ENCODE measurements around the gene MCRS1.
"Not testable (repeated sequence)": the region's sequence is repeated elsewhere in the genome, so short reads cannot be mapped to it uniquely, and the experiment has no call there.

MCRS1 gene

DNA sequence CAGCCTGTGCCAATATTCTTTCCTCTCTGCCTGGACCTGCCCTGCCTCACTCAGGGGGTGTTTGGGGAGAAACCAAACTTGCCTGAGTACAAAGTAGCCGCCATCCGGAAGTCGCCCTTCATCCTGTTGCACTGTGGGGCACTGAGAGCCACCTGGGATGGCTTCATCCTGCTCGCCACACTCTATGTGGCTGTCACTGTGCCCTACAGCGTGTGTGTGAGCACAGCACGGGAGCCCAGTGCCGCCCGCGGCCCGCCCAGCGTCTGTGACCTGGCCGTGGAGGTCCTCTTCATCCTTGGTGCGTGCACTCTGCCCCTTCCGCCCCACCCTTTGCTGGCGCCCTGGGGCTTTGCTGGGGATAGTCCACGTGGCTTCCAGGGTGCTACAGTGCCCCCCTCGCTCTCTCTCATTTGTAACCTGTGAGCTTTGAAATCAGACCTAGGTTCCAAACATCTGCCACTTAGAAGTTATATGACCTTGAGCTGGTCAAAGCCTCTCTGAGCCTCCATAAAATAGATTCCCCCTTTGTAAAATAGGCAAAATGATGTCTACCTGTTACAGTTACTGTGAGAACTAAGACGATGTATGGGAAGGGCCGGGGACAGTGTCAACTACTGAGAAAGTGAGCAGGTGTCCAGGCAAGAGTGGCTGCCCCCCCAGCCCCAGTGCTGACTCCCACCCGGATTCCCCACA is 24.6 kb downstream of the MCRS1 start:
- DNase-seq (ENCODE audit: extremely low spot score, insufficient read length, low read depth) (no peak), FAIRE-seq (no peak)

DNA sequence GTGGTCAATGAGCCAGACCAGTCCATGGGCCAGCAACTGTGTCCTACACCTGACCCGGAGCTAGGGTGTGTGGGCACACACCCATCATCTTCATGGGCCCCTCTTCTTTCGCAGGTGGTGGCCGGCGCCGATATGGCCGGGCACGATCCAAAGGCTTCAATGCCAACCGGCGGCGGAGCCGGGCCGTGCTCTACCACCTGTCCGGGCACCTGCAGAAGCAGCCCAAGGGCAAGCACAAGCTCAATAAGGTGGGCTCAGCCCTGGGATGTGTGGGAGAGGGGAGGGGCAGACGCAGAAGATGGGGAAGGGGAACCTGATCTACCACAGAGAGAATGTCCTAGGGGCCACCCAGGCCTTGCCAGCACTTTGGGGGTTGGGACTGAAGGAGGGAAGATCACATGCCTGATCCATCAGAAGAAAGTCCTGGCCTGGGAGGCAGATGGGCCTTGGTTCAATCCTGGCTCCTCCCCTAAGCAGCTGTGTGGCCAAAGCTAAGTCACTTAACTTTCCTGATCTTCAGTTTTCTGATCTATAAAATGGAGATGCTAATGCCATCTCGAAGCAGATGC is 25.3 kb downstream of the MCRS1 start:
- FAIRE-seq = no peak
- DNase-seq (ENCODE audit: extremely low spot score, insufficient read length, low read depth) = no peak

DNA sequence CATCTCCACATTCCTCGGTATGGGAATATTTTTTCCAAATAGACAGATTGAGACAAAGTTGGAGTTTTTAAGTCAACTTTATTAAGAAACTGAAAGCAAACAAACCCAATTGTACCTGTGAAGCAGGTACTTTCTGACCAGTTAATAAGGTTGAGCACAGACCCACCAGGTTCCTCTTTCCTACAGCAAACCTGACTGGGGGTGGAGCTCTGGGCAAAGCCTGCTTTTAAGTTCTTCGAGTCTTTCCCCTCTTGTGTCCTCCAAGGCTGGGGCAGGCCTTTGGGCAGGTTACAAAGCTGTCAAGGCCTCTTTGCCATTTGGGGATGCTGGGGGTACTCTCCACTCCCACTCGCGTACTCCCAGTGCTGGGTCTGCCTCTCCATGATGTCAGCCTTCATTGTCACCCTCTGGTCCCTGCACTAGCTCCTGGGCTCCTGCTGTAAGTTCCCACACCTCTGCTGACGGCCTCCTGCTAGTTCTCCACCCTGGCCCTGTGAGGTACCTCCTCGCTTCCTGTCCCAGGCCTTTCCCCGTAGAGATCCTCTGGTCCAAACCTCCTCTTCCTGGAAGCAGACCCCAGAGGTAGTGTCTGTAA is 25.9 kb downstream of the MCRS1 start:
- DNase-seq (ENCODE audit: extremely low spot score, insufficient read length, low read depth) = no peak
- no peak for FAIRE-seq

DNA sequence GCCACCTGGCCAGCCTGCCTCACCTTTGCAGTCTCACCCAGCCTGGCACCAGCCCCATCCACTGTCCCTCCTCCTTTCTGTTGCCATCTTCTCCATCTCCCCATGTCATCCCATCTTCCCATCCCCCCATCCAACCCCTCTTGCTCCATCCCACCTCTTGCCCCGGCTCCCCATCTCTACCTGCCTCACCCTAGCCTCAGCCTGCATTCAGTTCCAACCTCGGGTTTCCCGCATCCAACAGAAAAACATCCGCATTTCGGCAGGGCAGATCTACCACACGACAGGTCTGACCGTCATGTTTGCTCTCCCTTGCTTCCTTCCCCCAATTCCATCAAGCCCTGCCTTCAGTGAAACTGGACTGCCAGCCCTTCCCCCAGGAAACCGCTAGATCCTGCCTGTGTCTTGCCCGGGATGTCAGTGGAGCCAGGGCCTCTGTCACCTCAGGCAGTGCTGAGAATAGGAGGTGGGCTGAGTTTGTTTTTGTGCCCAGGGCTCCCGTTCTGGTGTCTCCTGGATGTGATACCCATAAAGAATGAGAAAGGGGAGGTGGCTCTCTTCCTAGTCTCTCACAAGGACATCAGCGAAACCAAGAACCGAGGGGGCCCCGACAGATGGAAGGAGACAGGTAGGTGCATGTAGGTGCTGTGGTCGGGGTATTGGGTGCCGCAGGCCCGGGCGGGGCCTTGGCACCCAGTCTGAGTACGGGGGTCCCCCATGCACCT is 26.6 kb downstream of the MCRS1 start:
- FAIRE-seq = no peak

DNA sequence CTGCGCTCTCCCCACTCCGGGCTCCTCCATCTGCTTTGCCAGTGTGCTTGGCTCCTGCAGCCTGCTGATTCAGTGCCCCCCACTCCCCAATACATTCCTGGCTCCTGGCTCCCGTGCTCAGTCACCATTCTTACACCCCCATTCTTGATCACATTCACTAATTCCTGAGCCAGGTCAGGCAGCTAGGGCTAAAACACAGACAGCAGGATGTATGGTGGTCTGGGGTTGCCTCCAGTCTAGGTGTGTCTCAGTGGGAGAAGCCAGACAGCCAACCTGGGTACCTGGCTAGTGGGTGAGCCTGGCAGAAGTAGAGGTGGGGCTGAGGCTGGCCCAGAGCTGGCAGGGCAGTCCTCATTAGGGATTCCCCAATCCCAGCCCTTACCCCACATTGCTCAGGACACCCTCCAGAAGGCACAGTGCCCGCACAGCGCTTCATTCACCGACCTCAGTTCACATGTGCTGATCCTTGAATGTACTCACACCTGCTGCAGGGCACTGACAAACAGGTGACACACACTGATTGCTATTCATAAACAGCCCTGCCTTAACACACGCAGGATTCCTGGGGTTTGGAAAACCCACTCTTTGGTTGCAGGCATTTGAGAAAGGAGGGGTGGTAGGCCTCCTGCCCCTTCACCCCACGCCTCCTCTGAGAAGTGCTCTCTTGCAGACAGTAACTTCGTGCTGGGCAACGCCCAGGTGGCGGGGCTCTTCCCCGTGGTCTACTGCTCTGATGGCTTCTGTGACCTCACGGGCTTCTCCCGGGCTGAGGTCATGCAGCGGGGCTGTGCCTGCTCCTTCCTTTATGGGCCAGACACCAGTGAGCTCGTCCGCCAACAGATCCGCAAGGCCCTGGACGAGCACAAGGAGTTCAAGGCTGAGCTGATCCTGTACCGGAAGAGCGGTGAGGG is 27.5 kb downstream of the MCRS1 start:
- no peak for FAIRE-seq

More for the DNA sequence above, 26.6 kb downstream of the MCRS1 start:
- no peak for DNase-seq (ENCODE audit: extremely low spot score, insufficient read length, low read depth)

GRCh38 chr12:49539406-49540228 is 28.3 kb downstream of the MCRS1 start:
- no peak for DNase-seq (ENCODE audit: extremely low spot score, insufficient read length, low read depth)
- no peak for FAIRE-seq

More for the DNA sequence above, 27.5 kb downstream of the MCRS1 start:
- no peak for DNase-seq (ENCODE audit: extremely low spot score, insufficient read length, low read depth)

GRCh38 chr12:49538510-49539403 is 29.2 kb downstream of the MCRS1 start, which contains the start of gene KCNH3:
Gene KCNH3 (plus strand): TSS chr12:49539030. CDS start chr12:49539417, 387 bp downstream.
- FAIRE-seq (peak; percentile 42), DNase-seq (ENCODE audit: extremely low spot score, insufficient read length, low read depth) (peak; percentile 87)

GRCh38 chr12:49537752-49538509 is 30.0 kb downstream of the MCRS1 start:
- no peak for FAIRE-seq
- no peak for DNase-seq (ENCODE audit: extremely low spot score, insufficient read length, low read depth)

DNA sequence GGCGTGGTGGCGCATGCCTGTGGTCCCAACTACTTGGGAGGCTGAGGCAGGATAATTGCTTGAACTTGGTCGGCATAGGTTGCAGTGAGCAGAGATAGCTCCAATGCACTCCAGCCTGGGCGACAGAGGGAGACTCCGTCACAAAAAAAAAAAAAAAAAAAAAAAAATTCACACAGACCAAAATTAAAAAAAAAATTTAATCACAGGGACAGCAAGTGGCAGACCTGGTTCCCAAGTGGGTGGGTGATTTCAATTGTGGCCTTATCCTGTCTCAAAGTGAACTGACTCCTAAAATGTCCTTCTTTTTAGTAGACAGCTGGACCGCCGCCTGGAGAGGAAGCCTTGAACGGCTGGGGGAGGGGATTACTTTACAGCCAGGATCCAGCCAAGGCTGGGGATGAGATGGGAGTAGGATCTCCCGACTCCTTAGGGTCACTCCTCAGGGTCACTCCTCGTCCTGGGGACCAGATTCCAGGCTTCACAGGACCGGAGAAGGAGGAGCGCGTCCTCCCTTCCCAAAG is 30.7 kb downstream of the MCRS1 start:
- FAIRE-seq (no peak), DNase-seq (ENCODE audit: extremely low spot score, insufficient read length, low read depth) (no peak)

DNA sequence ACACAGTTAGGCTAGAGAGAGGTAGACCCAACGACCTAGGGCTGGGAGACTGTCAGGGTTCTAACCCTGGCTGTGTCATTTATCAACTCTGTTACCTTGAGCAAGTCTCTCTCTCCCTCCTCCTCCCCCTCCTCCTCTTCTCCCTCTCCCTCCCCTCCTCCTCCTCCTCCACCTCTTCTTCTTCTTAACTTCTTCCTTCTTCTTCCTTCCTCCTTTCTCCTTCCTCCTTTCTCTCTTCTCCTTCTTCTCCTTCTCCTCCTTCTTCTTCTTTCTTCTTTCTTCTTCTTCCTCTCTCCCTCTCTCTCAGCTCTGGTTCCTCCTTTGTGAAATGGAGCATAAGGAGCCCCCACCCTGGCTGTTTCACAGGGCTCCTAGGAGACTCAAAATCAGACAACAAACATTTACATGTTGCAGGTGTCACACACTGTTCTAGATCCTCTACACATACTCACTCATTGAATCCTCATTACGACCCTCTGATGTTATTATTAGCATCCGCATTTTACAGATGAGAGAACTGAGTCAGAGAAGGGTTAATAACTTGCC is 31.3 kb downstream of the MCRS1 start:
- no peak for DNase-seq (ENCODE audit: extremely low spot score, insufficient read length, low read depth)
- FAIRE-seq = no peak

DNA sequence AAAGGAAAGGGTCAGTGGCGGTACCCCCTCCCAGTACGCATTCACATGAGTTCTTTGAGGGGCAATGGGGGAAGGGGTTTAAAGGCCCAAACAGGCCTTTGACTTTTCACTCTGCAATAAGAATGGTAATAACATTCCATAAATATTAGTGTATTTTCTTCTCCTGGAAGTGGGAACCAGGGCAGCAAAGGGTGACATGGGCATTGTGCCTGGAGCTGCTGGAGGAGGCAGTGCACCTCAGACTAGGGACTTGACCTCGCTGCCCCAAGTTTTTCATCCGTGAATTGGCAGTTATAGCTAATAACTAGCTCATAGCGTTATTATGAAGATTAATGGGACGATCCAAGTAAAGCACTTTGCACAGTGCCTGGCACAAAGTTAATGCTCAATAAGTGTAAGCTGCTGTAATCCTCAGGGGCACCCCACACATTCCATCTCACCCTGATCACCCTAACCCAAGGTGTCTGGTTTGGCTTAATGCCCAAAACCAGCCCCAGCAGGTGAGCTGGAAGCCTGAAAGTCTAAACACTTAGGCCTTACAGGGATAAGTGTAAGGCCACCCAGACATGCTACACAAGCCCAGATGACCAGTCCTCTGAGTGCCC is 31.9 kb downstream of the MCRS1 start:
- DNase-seq (ENCODE audit: extremely low spot score, insufficient read length, low read depth) (no peak), FAIRE-seq (no peak)

DNA sequence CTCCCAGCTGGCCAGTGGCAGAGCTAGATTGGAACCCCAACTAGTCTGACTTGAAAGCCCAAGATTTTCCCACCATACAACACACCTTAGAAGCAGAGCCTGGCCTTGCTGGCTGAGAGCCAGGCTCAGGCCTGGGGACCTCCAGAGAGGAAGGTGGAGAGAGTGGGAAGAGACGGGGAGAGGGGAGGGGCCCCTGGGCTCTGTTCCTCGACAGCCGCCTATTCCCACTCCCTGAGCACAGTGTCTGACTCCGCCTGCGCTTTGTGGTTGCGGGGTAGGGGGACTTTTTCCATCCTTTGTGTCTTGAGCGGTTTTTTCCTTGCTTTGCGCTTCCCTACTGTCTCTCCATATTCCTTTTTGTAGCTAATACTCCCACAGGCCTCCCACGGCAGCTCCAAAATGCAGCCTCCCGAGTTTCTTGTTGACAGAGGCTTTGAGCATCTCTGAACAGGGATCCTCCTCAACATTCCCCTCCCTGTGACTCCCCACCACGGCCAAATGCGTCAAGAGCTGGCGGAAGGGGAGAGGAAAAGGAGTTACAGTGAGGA is 33.1 kb downstream of the MCRS1 start:
- DNase-seq (ENCODE audit: extremely low spot score, insufficient read length, low read depth) = no peak
- FAIRE-seq = no peak

GRCh38 chr12:49534122-49534521 is 33.8 kb downstream of the MCRS1 start:
- FAIRE-seq; DNase-seq (ENCODE audit: extremely low spot score, insufficient read length, low read depth): not testable (repeated sequence)

- DNase-seq (ENCODE audit: extremely low spot score, insufficient read length, low read depth) (no peak), FAIRE-seq (no peak)
Measured at GRCh38 chr12:49533331-49533730, 34.6 kb downstream of the MCRS1 start.

DNA sequence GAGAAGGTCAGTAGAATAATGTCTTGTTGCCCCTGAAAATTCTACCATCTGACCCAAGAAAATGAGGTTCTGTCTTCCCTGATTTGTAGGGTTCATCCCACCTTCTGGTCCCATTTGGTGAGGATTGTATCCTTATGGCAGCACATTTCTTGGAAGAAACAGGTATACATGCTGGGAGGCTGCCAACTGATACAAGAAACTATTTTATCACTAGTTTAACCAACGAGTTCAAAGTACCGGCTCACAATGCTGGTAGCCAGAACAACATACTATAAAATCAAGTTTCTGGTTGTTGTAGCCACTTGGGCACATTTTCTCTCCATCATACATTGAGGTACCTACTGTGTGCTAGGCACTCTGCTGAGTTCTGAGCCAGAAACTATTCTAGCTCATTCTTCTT is 36.2 kb downstream of the MCRS1 start:
- DNase-seq (ENCODE audit: extremely low spot score, insufficient read length, low read depth) = no peak
- no peak for FAIRE-seq

GRCh38 chr12:49529414-49529813 is 38.5 kb downstream of the MCRS1 start:
- DNase-seq (ENCODE audit: extremely low spot score, insufficient read length, low read depth) (no peak), FAIRE-seq (no peak)

All from GM18507 (cell line).